ENCODE data around the gene RBMS3. TPM values are rescaled to one million over a fixed set of nuclear protein-coding genes. Genes with fewer than 3 reads are reported as not detected.

RBMS3 gene
- total RNA-seq, 2 experiments from 2014 or later, result 1.0 TPM; not detected in 1

DNA sequence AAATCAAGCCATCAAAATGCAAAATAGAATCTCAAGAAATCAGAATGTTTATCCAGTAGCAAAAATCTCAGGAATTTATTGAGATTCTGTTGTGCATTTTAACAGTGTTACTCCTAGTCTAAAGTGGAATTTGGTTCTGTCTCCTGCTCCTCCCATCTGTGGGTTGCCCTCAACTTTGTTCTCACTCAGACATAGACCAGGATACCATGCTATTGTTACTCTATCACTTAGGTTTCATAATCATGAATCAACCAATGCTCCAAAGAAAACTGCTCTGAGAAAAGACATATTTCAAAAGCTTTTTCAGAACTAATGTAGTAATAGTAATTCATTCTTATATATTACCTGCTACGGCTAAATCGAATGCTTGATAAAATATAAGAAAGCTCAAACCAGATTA lies 274.7 kb downstream of the RBMS3 start:
- POLR2A ChIA-PET, result interaction anchor here (2.1 kb wide), 1 partner anchor 8 kb away, joined by 6 read pairs; no protein-coding TSS in a partner anchor
- Histone ChIP-seq H3K79me2 (ENCODE audit: insufficient read depth, low read depth, low read length) (no peaks in the 10 kb centered on the region), H3K4me2 (ENCODE audit: low read length) (no peak overlapping the region), H3K9me2 (ENCODE audit: insufficient read depth, low read length) (peaks cover 5% of the 10 kb centered on the region), H3K9me3 (ENCODE audit: low read length) (no peaks in the 10 kb centered on the region), H3K27ac (ENCODE audit: low read depth, low read length, poor library complexity, severe bottlenecking) (no peak overlapping the region), H2AFZ (ENCODE audit: low read length) (no peak overlapping the region), H3K4me3 (ENCODE audit: low read depth, low read length, poor library complexity, severe bottlenecking) (no peak overlapping the region), H3K4me1 (ENCODE audit: insufficient read depth, low read length, poor library complexity, severe bottlenecking) (no peaks in the 10 kb centered on the region), H4K20me1 (ENCODE audit: insufficient read depth, low read length) (no peaks in the 10 kb centered on the region), H3K36me3 (ENCODE audit: insufficient read depth, low read length) (no peaks in the 10 kb centered on the region)
- DNase-seq (ENCODE audit: low spot score), result no peak
- no TSS peak for BruUV-seq (replicated peaks)
- CTCF ChIA-PET (ENCODE audit: unreplicated experiment), result no interaction called here
- TF ChIP-seq, protein P1, sequence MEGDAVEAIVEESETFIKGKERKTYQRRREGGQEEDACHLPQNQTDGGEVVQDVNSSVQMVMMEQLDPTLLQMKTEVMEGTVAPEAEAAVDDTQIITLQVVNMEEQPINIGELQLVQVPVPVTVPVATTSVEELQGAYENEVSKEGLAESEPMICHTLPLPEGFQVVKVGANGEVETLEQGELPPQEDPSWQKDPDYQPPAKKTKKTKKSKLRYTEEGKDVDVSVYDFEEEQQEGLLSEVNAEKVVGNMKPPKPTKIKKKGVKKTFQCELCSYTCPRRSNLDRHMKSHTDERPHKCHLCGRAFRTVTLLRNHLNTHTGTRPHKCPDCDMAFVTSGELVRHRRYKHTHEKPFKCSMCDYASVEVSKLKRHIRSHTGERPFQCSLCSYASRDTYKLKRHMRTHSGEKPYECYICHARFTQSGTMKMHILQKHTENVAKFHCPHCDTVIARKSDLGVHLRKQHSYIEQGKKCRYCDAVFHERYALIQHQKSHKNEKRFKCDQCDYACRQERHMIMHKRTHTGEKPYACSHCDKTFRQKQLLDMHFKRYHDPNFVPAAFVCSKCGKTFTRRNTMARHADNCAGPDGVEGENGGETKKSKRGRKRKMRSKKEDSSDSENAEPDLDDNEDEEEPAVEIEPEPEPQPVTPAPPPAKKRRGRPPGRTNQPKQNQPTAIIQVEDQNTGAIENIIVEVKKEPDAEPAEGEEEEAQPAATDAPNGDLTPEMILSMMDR (conservative IDR thresholded peaks at IDR 0.05; ENCODE audit: low read length), result no peak
- no peak for TF ChIP-seq EZH2phosphoT487 (IDR thresholded peaks at IDR 0.05; ENCODE audit: borderline replicate concordance, low read depth, low read length)
- intact Hi-C loops (cut with micrococcal nuclease; ENCODE audit: unreplicated experiment), result no loop called here

DNA sequence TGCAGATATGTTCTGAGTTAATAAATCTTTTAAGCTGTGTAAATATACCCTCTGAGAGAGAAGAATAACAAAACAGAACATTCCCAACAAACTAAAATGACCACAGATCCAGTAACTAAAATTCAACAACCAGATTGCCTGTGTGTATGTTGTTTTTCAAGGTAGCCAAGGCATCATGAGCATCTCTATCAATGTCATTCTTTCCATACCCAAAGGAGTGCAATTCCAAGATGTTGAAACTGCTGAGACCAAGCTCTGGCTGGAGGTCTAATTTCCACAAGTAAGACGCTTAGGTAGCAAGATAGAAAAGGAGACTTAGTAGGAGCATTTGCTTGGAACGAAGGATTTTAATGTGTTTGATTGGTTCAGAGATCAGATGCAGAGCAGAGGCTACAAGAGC lies 276.3 kb downstream of the RBMS3 start:
- no peak overlapping the region for H3K4me3 ChIP-seq (ENCODE audit: low read depth, low read length, poor library complexity, severe bottlenecking)
- TF ChIP-seq, protein P1 (conservative IDR thresholded peaks at IDR 0.05; ENCODE audit: low read length), result no peak
- no peak for TF ChIP-seq EZH2phosphoT487 (IDR thresholded peaks at IDR 0.05; ENCODE audit: borderline replicate concordance, low read depth, low read length)
- no peaks in the 10 kb centered on the region for H3K9me3 ChIP-seq (ENCODE audit: low read length)
- no peak for DNase-seq (ENCODE audit: low spot score)
- H3K4me1 ChIP-seq (ENCODE audit: insufficient read depth, low read length, poor library complexity, severe bottlenecking), result no peaks in the 10 kb centered on the region
- no peak overlapping the region for H3K4me2 ChIP-seq (ENCODE audit: low read length)
- H4K20me1 ChIP-seq (ENCODE audit: insufficient read depth, low read length), result no peaks in the 10 kb centered on the region
- H3K36me3 ChIP-seq (ENCODE audit: insufficient read depth, low read length), result no peaks in the 10 kb centered on the region
- H3K27ac ChIP-seq (ENCODE audit: low read depth, low read length, poor library complexity, severe bottlenecking), result no peak overlapping the region
- BruUV-seq (replicated peaks), result no TSS peak
- intact Hi-C loops (cut with micrococcal nuclease; ENCODE audit: unreplicated experiment), result no loop called here
- H3K9me2 ChIP-seq (ENCODE audit: insufficient read depth, low read length), result peaks cover 5% of the 10 kb centered on the region
- ChIA-PET CTCF (ENCODE audit: unreplicated experiment) (no interaction called here), POLR2A (interaction anchor here (0.6 to 2.1 kb wide), 2 partner anchors 10 to 11 kb away, joined by 3 to 6 read pairs; no protein-coding TSS in a partner anchor)
- no peak overlapping the region for H2AFZ ChIP-seq (ENCODE audit: low read length)
- no peaks in the 10 kb centered on the region for H3K79me2 ChIP-seq (ENCODE audit: insufficient read depth, low read depth, low read length)

DNA sequence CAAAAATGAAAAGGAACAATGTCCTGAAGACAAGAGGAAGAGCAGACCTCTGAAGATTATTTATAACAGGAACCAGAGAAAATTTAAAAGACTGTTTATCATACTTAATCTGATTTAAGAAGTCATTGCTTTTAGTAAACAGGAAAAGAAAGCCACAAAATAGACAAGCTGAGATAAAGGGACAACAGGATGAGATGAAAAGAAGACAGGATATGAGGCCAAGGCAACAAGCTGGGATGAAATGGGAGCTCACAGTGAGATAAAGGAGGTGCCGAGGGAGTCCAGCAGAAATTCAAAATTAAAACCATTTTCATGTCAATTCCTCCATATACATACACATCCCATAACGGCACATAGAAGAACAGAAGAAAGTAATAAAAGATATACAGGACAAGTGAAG lies 277.0 kb downstream of the RBMS3 start:
- Histone ChIP-seq H3K4me3 (ENCODE audit: low read depth, low read length, poor library complexity, severe bottlenecking) (no peak overlapping the region), H3K4me2 (ENCODE audit: low read length) (no peak overlapping the region), H3K9me2 (ENCODE audit: insufficient read depth, low read length) (peaks cover 5% of the 10 kb centered on the region), H3K9me3 (ENCODE audit: low read length) (no peaks in the 10 kb centered on the region), H4K20me1 (ENCODE audit: insufficient read depth, low read length) (no peaks in the 10 kb centered on the region), H3K27ac (ENCODE audit: low read depth, low read length, poor library complexity, severe bottlenecking) (no peak overlapping the region), H3K36me3 (ENCODE audit: insufficient read depth, low read length) (no peaks in the 10 kb centered on the region), H3K79me2 (ENCODE audit: insufficient read depth, low read depth, low read length) (no peaks in the 10 kb centered on the region), H2AFZ (ENCODE audit: low read length) (no peak overlapping the region), H3K4me1 (ENCODE audit: insufficient read depth, low read length, poor library complexity, severe bottlenecking) (no peaks in the 10 kb centered on the region)
- TF ChIP-seq, protein P1 (conservative IDR thresholded peaks at IDR 0.05; ENCODE audit: low read length), result no peak
- POLR2A ChIA-PET, result interaction anchor here (1.0 to 1.1 kb wide), 2 partner anchors 31 to 37 kb away, joined by 3 read pairs; no protein-coding TSS in a partner anchor
- intact Hi-C loops (cut with micrococcal nuclease; ENCODE audit: unreplicated experiment), result no loop called here
- CTCF ChIA-PET (ENCODE audit: unreplicated experiment), result no interaction called here
- no peak for DNase-seq (ENCODE audit: low spot score)
- BruUV-seq (replicated peaks), result no TSS peak

Measured in OCI-LY7 (cell line).